ENCODE measurements around the gene ADGRV1.

The ADGRV1 gene

GRCh38 chr5:90644132-90644531, 85.5 kb downstream of the ADGRV1 start:
- TF ChIP-seq, protein P1, sequence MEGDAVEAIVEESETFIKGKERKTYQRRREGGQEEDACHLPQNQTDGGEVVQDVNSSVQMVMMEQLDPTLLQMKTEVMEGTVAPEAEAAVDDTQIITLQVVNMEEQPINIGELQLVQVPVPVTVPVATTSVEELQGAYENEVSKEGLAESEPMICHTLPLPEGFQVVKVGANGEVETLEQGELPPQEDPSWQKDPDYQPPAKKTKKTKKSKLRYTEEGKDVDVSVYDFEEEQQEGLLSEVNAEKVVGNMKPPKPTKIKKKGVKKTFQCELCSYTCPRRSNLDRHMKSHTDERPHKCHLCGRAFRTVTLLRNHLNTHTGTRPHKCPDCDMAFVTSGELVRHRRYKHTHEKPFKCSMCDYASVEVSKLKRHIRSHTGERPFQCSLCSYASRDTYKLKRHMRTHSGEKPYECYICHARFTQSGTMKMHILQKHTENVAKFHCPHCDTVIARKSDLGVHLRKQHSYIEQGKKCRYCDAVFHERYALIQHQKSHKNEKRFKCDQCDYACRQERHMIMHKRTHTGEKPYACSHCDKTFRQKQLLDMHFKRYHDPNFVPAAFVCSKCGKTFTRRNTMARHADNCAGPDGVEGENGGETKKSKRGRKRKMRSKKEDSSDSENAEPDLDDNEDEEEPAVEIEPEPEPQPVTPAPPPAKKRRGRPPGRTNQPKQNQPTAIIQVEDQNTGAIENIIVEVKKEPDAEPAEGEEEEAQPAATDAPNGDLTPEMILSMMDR (IDR thresholded peaks at IDR 0.05; ENCODE audit: insufficient read depth, low read depth, low read length, missing control alignments): no peak
- no peak overlapping the region for H3K4me3 ChIP-seq (ENCODE audit: low read length)
- no peak for DNase-seq (ENCODE audit: low read depth)

- DNase-seq (ENCODE audit: low read depth): no peak
- TF ChIP-seq, protein P1 (IDR thresholded peaks at IDR 0.05; ENCODE audit: insufficient read depth, low read depth, low read length, missing control alignments): no peak
- no peak overlapping the region for H3K4me3 ChIP-seq (ENCODE audit: low read length)
These were observed 86.5 kb downstream of the ADGRV1 start for GRCh38 chr5:90645024-90645610.

DNA sequence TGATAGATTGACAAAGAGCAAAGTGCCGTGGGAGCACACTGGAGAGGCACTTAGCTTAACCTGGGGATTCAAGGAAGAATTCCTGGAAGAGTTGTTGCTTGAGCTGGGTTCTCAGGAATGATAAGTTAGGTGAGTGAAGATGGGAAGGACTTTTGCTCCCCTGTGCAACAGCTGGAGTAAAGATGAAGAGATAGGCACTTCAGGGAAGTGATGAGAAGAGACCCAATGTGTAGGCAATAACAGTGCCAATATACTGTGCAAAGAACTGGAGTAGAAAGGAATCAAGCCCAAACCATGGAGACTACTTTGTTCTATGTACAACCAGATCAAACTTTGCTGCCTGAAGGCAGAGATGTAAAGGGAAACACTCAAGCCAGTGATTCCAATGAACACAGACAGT, 92.2 kb downstream of the ADGRV1 start:
- no peak for DNase-seq (ENCODE audit: low read depth)

GRCh38 chr5:90654215-90654614, 95.6 kb downstream of the ADGRV1 start:
- H3K4me3 ChIP-seq (ENCODE audit: low read length): no peak overlapping the region
- TF ChIP-seq, protein P1 (IDR thresholded peaks at IDR 0.05; ENCODE audit: insufficient read depth, low read depth, low read length, missing control alignments): no peak
- no peak for DNase-seq (ENCODE audit: low read depth)

More for the DNA sequence above, 92.2 kb downstream of the ADGRV1 start:
- TF ChIP-seq, protein P1 (IDR thresholded peaks at IDR 0.05; ENCODE audit: insufficient read depth, low read depth, low read length, missing control alignments): no peak
- H3K4me3 ChIP-seq (ENCODE audit: low read length): no peak overlapping the region

- TF ChIP-seq, protein P1 (IDR thresholded peaks at IDR 0.05; ENCODE audit: insufficient read depth, low read depth, low read length, missing control alignments): no peak
- DNase-seq (ENCODE audit: low read depth): no peak
- no peak overlapping the region for H3K4me3 ChIP-seq (ENCODE audit: low read length)
These were observed 96.8 kb downstream of the ADGRV1 start for GRCh38 chr5:90655423-90655822.

GRCh38 chr5:90657030-90657429, 98.4 kb downstream of the ADGRV1 start:
- DNase-seq (ENCODE audit: low read depth): no peak
- H3K4me3 ChIP-seq (ENCODE audit: low read length): no peak overlapping the region
- TF ChIP-seq, protein P1 (IDR thresholded peaks at IDR 0.05; ENCODE audit: insufficient read depth, low read depth, low read length, missing control alignments): no peak

DNA sequence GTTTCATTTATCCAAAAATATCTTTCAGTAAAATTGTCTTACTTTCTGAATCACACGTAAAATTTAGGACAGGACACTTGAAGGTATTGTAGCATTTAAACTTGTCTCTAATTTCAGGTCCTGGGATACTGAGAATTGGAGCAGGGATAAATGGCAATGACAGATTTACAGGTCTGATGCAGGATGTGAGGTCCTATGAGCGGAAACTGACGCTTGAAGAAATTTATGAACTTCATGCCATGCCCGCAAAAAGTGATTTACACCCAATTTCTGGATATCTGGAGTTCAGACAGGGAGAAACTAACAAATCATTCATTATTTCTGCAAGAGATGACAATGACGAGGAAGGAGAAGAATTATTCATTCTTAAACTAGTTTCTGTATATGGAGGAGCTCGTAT, 99.2 kb downstream of the ADGRV1 start:
- no peak overlapping the region for H3K4me3 ChIP-seq (ENCODE audit: low read length)
- DNase-seq (ENCODE audit: low read depth): no peak
- TF ChIP-seq, protein P1 (IDR thresholded peaks at IDR 0.05; ENCODE audit: insufficient read depth, low read depth, low read length, missing control alignments): no peak

Measured in epithelial cell of esophagus (primary cell).